HEK293 (cell line): ENCODE results near the gene ANAPC5.

Experiments
- CTCF ChIA-PET: fragments of 350-600 bp; formaldehyde crosslinking; extraction: SDS; loops from one replicate; lab custom pipeline; 2021; ENCODE audit warnings: antibody characterized with exemption; lab: Yijun Ruan, JAX
- POLR2A ChIA-PET: fragments of 300-600 bp; formaldehyde crosslinking; extraction: SDS; loops from one replicate; lab custom pipeline; 2020; ENCODE audit warnings: antibody characterized with exemption, inconsistent platforms; lab: Yijun Ruan, JAX
- H3K27ac ChIP-seq: fragments of 200-500 bp; sonication (Bioruptor generic); 2 replicates; pipeline ENCODE4 v1.5.1; 2014; ENCODE audit warnings: low read depth, low read length, control low read depth, inconsistent platforms; ENCODE audit errors: extremely low read depth
- H3K36me3 ChIP-seq, 2 experiments: fragments of 200-500 bp in 1 of 2; sonication (Bioruptor generic) in 1 of 2; 1 replicate in 1 of 2; 2 replicates in 1 of 2; pipeline ENCODE4 v1.5.1; 2014 to 2017; ENCODE audit warnings: inconsistent platforms in 2 of 2, low read length in 2 of 2; ENCODE audit not compliant: control insufficient read depth in 2 of 2, insufficient read depth in 1 of 2
- H3K4me1 ChIP-seq: fragments of 200-500 bp; sonication (Bioruptor generic); 2 replicates; pipeline ENCODE4 v1.5.1; 2014; ENCODE audit warnings: mild to moderate bottlenecking, low read length, inconsistent platforms; ENCODE audit not compliant: control insufficient read depth, insufficient read depth
- H3K4me3 ChIP-seq: 2 replicates; pipeline ENCODE4 v1.5.1; 2011; ENCODE audit warnings: low read depth, mild to moderate bottlenecking, control low read depth, low read length, moderate library complexity
- H3K9me3 ChIP-seq: fragments of 200-500 bp; sonication (Bioruptor generic); 2 replicates; pipeline ENCODE4 v1.5.1; 2014; ENCODE audit warnings: low read depth, low read length, inconsistent platforms; ENCODE audit not compliant: control insufficient read depth, insufficient read depth
- EGR2 ChIP-seq: fragments of 450-650 bp; formaldehyde crosslinking; IDR thresholded peaks from 2 replicates; pipeline ENCODE4 v1.5.1; 2016; ENCODE audit warnings: low read depth, missing biosample characterization, missing genetic modification characterization
- INSM2 ChIP-seq: fragments of 450-650 bp; formaldehyde crosslinking; IDR thresholded peaks from 2 replicates; pipeline ENCODE4 v1.5.1; 2016; ENCODE audit warnings: missing biosample characterization, missing genetic modification characterization
- KLF16 ChIP-seq: fragments of 450-650 bp; formaldehyde crosslinking; IDR thresholded peaks from 2 replicates; pipeline ENCODE4 v1.5.1; 2017; ENCODE audit warnings: missing biosample characterization, missing genetic modification characterization
- OSR2 ChIP-seq: fragments of 450-650 bp; formaldehyde crosslinking; IDR thresholded peaks from 2 replicates; pipeline ENCODE4 v1.5.1; 2016; ENCODE audit warnings: missing biosample characterization, missing genetic modification characterization
- SP2 ChIP-seq: fragments of 450-650 bp; formaldehyde crosslinking; IDR thresholded peaks from 2 replicates; pipeline ENCODE4 v1.5.1; 2016; ENCODE audit warnings: missing biosample characterization, missing genetic modification characterization
- TCF7L2 ChIP-seq: IDR thresholded peaks from 2 replicates; pipeline ENCODE4 v1.6.1; 2011; ENCODE audit warnings: low read depth, mild to moderate bottlenecking, inconsistent platforms, low read length, moderate library complexity, borderline replicate concordance
- ZBTB20 ChIP-seq: fragments of 450-650 bp; formaldehyde crosslinking; IDR thresholded peaks from 2 replicates; pipeline ENCODE4 v1.5.1; 2016; ENCODE audit warnings: missing biosample characterization, missing genetic modification characterization
- ZBTB6 ChIP-seq: fragments of 450-650 bp; formaldehyde crosslinking; IDR thresholded peaks from 2 replicates; pipeline ENCODE4 v1.5.1; 2017; ENCODE audit warnings: missing biosample characterization, missing genetic modification characterization
- ZBTB8A ChIP-seq: fragments of 450-650 bp; formaldehyde crosslinking; IDR thresholded peaks from 2 replicates; pipeline ENCODE4 v1.5.1; 2016; ENCODE audit warnings: missing biosample characterization, missing genetic modification characterization
- ZFHX2 ChIP-seq: fragments of 450-650 bp; formaldehyde crosslinking; conservative IDR thresholded peaks from 2 replicates; pipeline ENCODE4 v1.5.1; 2016; ENCODE audit warnings: missing biosample characterization, missing genetic modification characterization
- ZFP41 ChIP-seq: fragments of 450-650 bp; formaldehyde crosslinking; IDR thresholded peaks from 2 replicates; pipeline ENCODE4 v1.5.1; 2016; ENCODE audit warnings: missing biosample characterization, missing genetic modification characterization, borderline replicate concordance
- ZNF148 ChIP-seq: fragments of 450-650 bp; formaldehyde crosslinking; IDR thresholded peaks from 2 replicates; pipeline ENCODE4 v1.5.0; 2017; ENCODE audit warnings: missing biosample characterization, missing genetic modification characterization, borderline replicate concordance
- ZNF24 ChIP-seq: fragments of 450-650 bp; formaldehyde crosslinking; IDR thresholded peaks from 2 replicates; pipeline ENCODE4 v1.5.1; 2016; ENCODE audit warnings: missing biosample characterization, missing genetic modification characterization
- ZNF335 ChIP-seq: fragments of 450-650 bp; formaldehyde crosslinking; conservative IDR thresholded peaks from 2 replicates; pipeline ENCODE4 v1.5.1; 2016; ENCODE audit warnings: missing biosample characterization, missing genetic modification characterization
- ZNF558 ChIP-seq: fragments of 450-650 bp; formaldehyde crosslinking; IDR thresholded peaks from 2 replicates; pipeline ENCODE4 v1.5.1; 2016; ENCODE audit warnings: missing biosample characterization, missing genetic modification characterization
- ZNF654 ChIP-seq: fragments of 450-650 bp; formaldehyde crosslinking; IDR thresholded peaks from 2 replicates; pipeline ENCODE4 v1.5.1; 2016; ENCODE audit warnings: low read depth, missing biosample characterization, missing genetic modification characterization
- ZNF768 ChIP-seq: fragments of 450-650 bp; formaldehyde crosslinking; IDR thresholded peaks from 2 replicates; pipeline ENCODE4 v1.5.1; 2018; ENCODE audit warnings: missing biosample characterization, mild to moderate bottlenecking, missing genetic modification characterization
- ZNF792 ChIP-seq: fragments of 450-650 bp; formaldehyde crosslinking; IDR thresholded peaks from 2 replicates; pipeline ENCODE4 v1.5.1; 2016; ENCODE audit warnings: missing biosample characterization, missing genetic modification characterization
- TF ChIP-seq, protein P1 (sequence below): fragments of 450-650 bp; formaldehyde crosslinking; IDR thresholded peaks from 2 replicates; pipeline ENCODE4 v1.5.1; 2016; ENCODE audit warnings: missing biosample characterization, missing genetic modification characterization
- TF ChIP-seq, protein P2 (sequence below): fragments of 450-650 bp; formaldehyde crosslinking; IDR thresholded peaks from 2 replicates; pipeline ENCODE4 v1.5.1; 2016; ENCODE audit warnings: missing biosample characterization, missing genetic modification characterization
- TF ChIP-seq, protein P3 (sequence below): fragments of 450-650 bp; formaldehyde crosslinking; IDR thresholded peaks from 2 replicates; pipeline ENCODE4 v1.5.1; 2016; ENCODE audit warnings: missing biosample characterization, missing genetic modification characterization

Gene ANAPC5

GRCh38 chr12:121297435-121297991 lies 54.7 kb downstream of the ANAPC5 start:
- Histone ChIP-seq H3K4me1 (no peaks in the 10 kb centered on the region), H3K36me3 (peaks cover 5 to 12% of the 10 kb centered on the region in 2 experiments; a peak in 2 of 3 replicates), H3K4me3 (peak overlapping the region; percentile 76)
- POLR2A ChIA-PET = interaction anchor here (0.6 to 2.2 kb wide), 6 partner anchors 7 to 102 kb away, joined by 3 to 11 read pairs (median 4); partner anchors contain the start of genes ANAPC5 and RNF34
- TF ChIP-seq ZNF148 (tag by site-specific recombination) (no peak), ZNF335 (tag by site-specific recombination) (peak; percentile 40; the same call in 1 of the 2 replicates), SP2 (tag by site-specific recombination) (peak; percentile 5; the same call in 1 of the 2 replicates), ZFHX2 (tag by site-specific recombination) (peak; percentile 79), ZBTB20 (tag by site-specific recombination) (peak; percentile 65), ZFP41 (tag by site-specific recombination) (no peak), INSM2 (tag by site-specific recombination) (no peak), ZNF24 (tag by site-specific recombination) (no peak), EGR2 (peak; percentile 40), ZNF558 (tag by site-specific recombination) (0 out of 2 replicates have a peak, but pooled peaks have one; percentile 7), ZBTB6 (tag by site-specific recombination) (no peak), ZNF654 (tag by site-specific recombination) (0 out of 2 replicates have a peak, but pooled peaks have one; percentile 2)
- TF ChIP-seq, protein P1, sequence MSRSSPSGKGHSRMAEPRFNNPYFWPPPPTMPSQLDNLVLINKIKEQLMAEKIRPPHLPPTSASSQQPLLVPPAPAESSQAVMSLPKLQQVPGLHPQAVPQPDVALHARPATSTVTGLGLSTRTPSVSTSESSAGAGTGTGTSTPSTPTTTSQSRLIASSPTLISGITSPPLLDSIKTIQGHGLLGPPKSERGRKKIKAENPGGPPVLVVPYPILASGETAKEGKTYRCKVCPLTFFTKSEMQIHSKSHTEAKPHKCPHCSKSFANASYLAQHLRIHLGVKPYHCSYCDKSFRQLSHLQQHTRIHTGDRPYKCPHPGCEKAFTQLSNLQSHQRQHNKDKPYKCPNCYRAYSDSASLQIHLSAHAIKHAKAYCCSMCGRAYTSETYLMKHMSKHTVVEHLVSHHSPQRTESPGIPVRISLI (tag by site-specific recombination) = peak; percentile 96
- TF ChIP-seq, all 188 proteins: peak for 8
- Histone ChIP-seq H3K9me3 (no peaks in the 10 kb centered on the region), H3K27ac (peak overlapping the region; percentile 59; the same call in 1 of the 2 replicates)
- CTCF ChIA-PET = no interaction called here

- ChIA-PET CTCF (no interaction called here), POLR2A (interaction anchor here (0.6 to 2.2 kb wide), 5 partner anchors 8 to 55 kb away, joined by 3 to 11 read pairs (median 4); partner anchors contain the start of gene ANAPC5)
- peak within 1 kb of the TSS; percentile 92 for H3K27ac ChIP-seq
- H3K9me3 ChIP-seq = no peaks in the 10 kb centered on the region
- H3K36me3 ChIP-seq = peaks cover 5 to 15% of the 10 kb centered on the region in 2 experiments; a peak in 2 of 3 replicates
- H3K4me3 ChIP-seq = peak within 1 kb of the TSS; percentile 96
- H3K4me1 ChIP-seq = no peaks in the 10 kb centered on the region
- TF ChIP-seq, protein P2, sequence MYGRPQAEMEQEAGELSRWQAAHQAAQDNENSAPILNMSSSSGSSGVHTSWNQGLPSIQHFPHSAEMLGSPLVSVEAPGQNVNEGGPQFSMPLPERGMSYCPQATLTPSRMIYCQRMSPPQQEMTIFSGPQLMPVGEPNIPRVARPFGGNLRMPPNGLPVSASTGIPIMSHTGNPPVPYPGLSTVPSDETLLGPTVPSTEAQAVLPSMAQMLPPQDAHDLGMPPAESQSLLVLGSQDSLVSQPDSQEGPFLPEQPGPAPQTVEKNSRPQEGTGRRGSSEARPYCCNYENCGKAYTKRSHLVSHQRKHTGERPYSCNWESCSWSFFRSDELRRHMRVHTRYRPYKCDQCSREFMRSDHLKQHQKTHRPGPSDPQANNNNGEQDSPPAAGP (tag by site-specific recombination) = peak; percentile 77
- TF ChIP-seq OSR2 (tag by site-specific recombination) (no peak; the same call in 1 of the 2 replicates), TCF7L2 (no peak), ZBTB8A (tag by site-specific recombination) (peak; percentile 96), ZNF768 (tag by site-specific recombination) (no peak), KLF16 (peak; percentile 82), ZNF792 (tag by site-specific recombination) (no peak)
- TF ChIP-seq, protein P3, sequence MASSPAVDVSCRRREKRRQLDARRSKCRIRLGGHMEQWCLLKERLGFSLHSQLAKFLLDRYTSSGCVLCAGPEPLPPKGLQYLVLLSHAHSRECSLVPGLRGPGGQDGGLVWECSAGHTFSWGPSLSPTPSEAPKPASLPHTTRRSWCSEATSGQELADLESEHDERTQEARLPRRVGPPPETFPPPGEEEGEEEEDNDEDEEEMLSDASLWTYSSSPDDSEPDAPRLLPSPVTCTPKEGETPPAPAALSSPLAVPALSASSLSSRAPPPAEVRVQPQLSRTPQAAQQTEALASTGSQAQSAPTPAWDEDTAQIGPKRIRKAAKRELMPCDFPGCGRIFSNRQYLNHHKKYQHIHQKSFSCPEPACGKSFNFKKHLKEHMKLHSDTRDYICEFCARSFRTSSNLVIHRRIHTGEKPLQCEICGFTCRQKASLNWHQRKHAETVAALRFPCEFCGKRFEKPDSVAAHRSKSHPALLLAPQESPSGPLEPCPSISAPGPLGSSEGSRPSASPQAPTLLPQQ = no peak
These were observed 55.4 kb downstream of the ANAPC5 start, which contains the start of gene CAMKK2 for GRCh38 chr12:121296618-121297434. Gene CAMKK2, minus strand, starts transcription at chr12:121296709. Its CDS starts 22,183 bp downstream, at chr12:121274526.
